ENCODE results near the gene LTA. TPM values are rescaled to one million over a fixed set of nuclear protein-coding genes. Genes with fewer than 3 reads are reported as not detected.

The LTA gene
- total RNA-seq, 1 experiment from 2014 or later: not detected

DNA sequence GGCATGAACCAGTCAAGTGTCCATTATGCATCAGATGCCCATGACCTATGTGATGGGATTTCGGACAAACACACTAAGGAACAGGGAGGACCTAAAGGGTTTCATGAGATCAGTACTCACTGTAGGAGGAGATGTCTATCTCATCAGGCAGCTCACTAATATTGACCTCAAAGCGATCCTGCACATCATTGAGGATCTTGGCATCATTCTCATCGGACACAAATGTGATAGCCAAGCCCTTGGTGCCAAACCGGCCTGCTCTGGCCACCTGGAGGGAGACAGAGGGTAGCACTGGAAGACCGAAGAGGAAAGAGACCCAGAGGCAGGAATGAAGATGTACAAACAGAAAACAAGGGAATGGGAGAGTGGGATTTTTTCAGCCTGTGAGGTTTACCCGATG lies 41.4 kb upstream of the LTA start:
- no peak overlapping the region for H4K8ac ChIP-seq (replicated peaks; ENCODE audit: insufficient read length, low read depth, low read length)
- H3K23ac ChIP-seq (ENCODE audit: insufficient read length, low read depth, low read length): no peak overlapping the region
- H3K4me2 ChIP-seq (ENCODE audit: insufficient read depth, insufficient read length, low read length): no peak overlapping the region
- no peak overlapping the region for H3K18ac ChIP-seq (ENCODE audit: insufficient read length, low read depth, low read length)
- H3K9me3 ChIP-seq (ENCODE audit: control insufficient read depth, low read depth, low read length): no peaks in the 10 kb centered on the region
- H3T11ph ChIP-seq (ENCODE audit: low read length): no peak overlapping the region
- no peak overlapping the region for H2BK20ac ChIP-seq (ENCODE audit: low read depth, low read length, poor library complexity, severe bottlenecking)
- DNase-seq: no peak
- Mint-ChIP-seq H3K9me3 (no peaks in the 10 kb centered on the region; a peak in 1 of 5 replicates), H3K36me3 (ENCODE audit: insufficient read depth in 1 of 3, low read depth in 3 of 3) (peaks cover 54 to 64% (median 59%) of the 10 kb centered on the region in 3 experiments), H3K27ac (peak overlapping the region in 2 of 3 experiments; percentile 19 to 28; a peak in 2 of 7 replicates), H3K4me3 (no peak overlapping the region), H3K27me3 (ENCODE audit: low read depth) (no peaks in the 10 kb centered on the region), H3K4me1 (peaks cover 23 to 33% of the 10 kb centered on the region in 2 experiments)
- WGBS (ENCODE audit: extremely low coverage, insufficient read length, low lambda C conversion rate): no CpG with 5 or more reads among the region's 6 CpGs
- H2BK15ac ChIP-seq (ENCODE audit: low read depth, low read length): no peak overlapping the region
- H4K20me1 ChIP-seq (ENCODE audit: control insufficient read depth, insufficient read depth, insufficient read length): peaks cover 4% of the 10 kb centered on the region
- H3K4me1 ChIP-seq (ENCODE audit: insufficient read depth, low read length): no peaks in the 10 kb centered on the region; the same call in 1 of the 2 replicates
- no peak overlapping the region for H2BK5ac ChIP-seq (ENCODE audit: insufficient read length, low read length)
- no peak overlapping the region for H2BK12ac ChIP-seq (ENCODE audit: insufficient read length, low read depth, low read length)
- peaks cover 7% of the 10 kb centered on the region for H3K79me1 ChIP-seq (ENCODE audit: insufficient read depth, low read depth, low read length, poor library complexity, severe bottlenecking)
- no peaks in the 10 kb centered on the region for H3K23me2 ChIP-seq (ENCODE audit: insufficient read length, low read depth, low read length, poor library complexity, severe bottlenecking)
- no peak overlapping the region for H3K27ac ChIP-seq (ENCODE audit: insufficient read length, low read depth, low read length)
- no peak overlapping the region for H2BK120ac ChIP-seq (ENCODE audit: low read depth, low read length, poor library complexity, severe bottlenecking)
- H3K9ac ChIP-seq (ENCODE audit: extremely low read depth, insufficient read length, low read length): no peak overlapping the region
- H3K56ac ChIP-seq (ENCODE audit: insufficient read length, low read depth, low read length): no peak overlapping the region
- TF ChIP-seq CTCF (conservative IDR thresholded peaks at IDR 0.05): no peak; the same call in 2 of the 3 replicates
- H3K14ac ChIP-seq (ENCODE audit: insufficient read depth, low read length): no peak overlapping the region
- H2AK5ac ChIP-seq (ENCODE audit: insufficient read length, low read length): no peak overlapping the region
- no peaks in the 10 kb centered on the region for H3K27me3 ChIP-seq (ENCODE audit: insufficient read depth, low read length)
- H3K4ac ChIP-seq (ENCODE audit: low read depth, low read length): no peak overlapping the region
- H4K91ac ChIP-seq (ENCODE audit: insufficient read length, low read depth, low read length): no peak overlapping the region
- no peaks in the 10 kb centered on the region; the same call in 1 of the 2 replicates for H3K79me2 ChIP-seq (ENCODE audit: insufficient read depth, low read length)
- H2AFZ ChIP-seq (ENCODE audit: low read length): no peak overlapping the region
- H4K5ac ChIP-seq (ENCODE audit: insufficient read length, low read depth, low read length): no peak overlapping the region

Data from H9 (cell line).